ENCODE data around the gene CISD2.

- TF ChIP-seq GATA2 (IDR thresholded peaks at IDR 0.05; ENCODE audit: low read depth, low read length) (no peak), GATA3 (IDR thresholded peaks at IDR 0.05; ENCODE audit: low read depth, low read length) (no peak)
Measured at GRCh38 chr4:102849579-102850104, 19.1 kb upstream of the CISD2 start.

Measured in SH-SY5Y (cell line).